H1 (cell line): ENCODE results near the gene AKAP12. TPM values are rescaled to one million over a fixed set of nuclear protein-coding genes. Genes with fewer than 3 reads are reported as not detected.

ENCODE experiments used
- CTCF ChIA-PET: fragments of 300-600 bp; sonication (Branson Sonifier 250); formaldehyde crosslinking; loops from one replicate; lab custom pipeline; 2021; ENCODE audit not compliant: partially characterized antibody; lab: Charles Lee
- POLR2A ChIA-PET: fragments of 300-600 bp; sonication (Branson Sonifier 250); formaldehyde crosslinking; loops from one replicate; lab custom pipeline; 2021; ENCODE audit warnings: inconsistent platforms; ENCODE audit not compliant: partially characterized antibody; lab: Charles Lee
- DNase-seq, 2 experiments: peaks; one replicate each; pipeline versions ENCODE4 v3.0.0 to v3.0.0-alpha.2; 2010 to 2022; ENCODE audit warnings: low spot score in 2 of 2, low read depth in 1 of 2, mixed read lengths in 1 of 2
- FAIRE-seq: peaks from 2 replicates; lab custom pipeline; 2011; peaks lifted over from hg19 to GRCh38; lab: Jason Lieb, UNC
- H2AFZ ChIP-seq: 2 replicates; pipeline ENCODE4 v1.8.1; 2012; ENCODE audit warnings: low read length, inconsistent platforms
- H2AK5ac ChIP-seq: 2 replicates; pipeline ENCODE4 v1.6.1; 2013; ENCODE audit warnings: low read depth, low read length
- H2BK120ac ChIP-seq: replicated peaks from 2 replicates; pipeline ENCODE3; 2013; ENCODE audit warnings: low read depth, low read length, inconsistent platforms
- H2BK12ac ChIP-seq: 2 replicates; pipeline ENCODE4 v1.6.1; 2013; ENCODE audit warnings: low read depth, low read length
- H2BK15ac ChIP-seq: 2 replicates; pipeline ENCODE4 v1.6.1; 2013; ENCODE audit warnings: low read length
- H2BK20ac ChIP-seq: 2 replicates; pipeline ENCODE4 v1.6.1; 2013; ENCODE audit warnings: low read length
- H2BK5ac ChIP-seq: 2 replicates; pipeline ENCODE4 v1.6.1; 2013; ENCODE audit warnings: low read depth, low read length
- H3K14ac ChIP-seq: 2 replicates; pipeline ENCODE4 v1.6.1; 2013; ENCODE audit warnings: inconsistent platforms; ENCODE audit not compliant: insufficient read length
- H3K18ac ChIP-seq: 2 replicates; pipeline ENCODE4 v1.6.1; 2013; ENCODE audit warnings: low read length; ENCODE audit errors: extremely low read depth
- H3K23ac ChIP-seq: 2 replicates; pipeline ENCODE4 v1.6.1; 2013; ENCODE audit warnings: inconsistent platforms; ENCODE audit not compliant: insufficient read length
- H3K23me2 ChIP-seq: 2 replicates; pipeline ENCODE4 v1.6.1; 2013; ENCODE audit warnings: low read depth, low read length
- H3K27ac ChIP-seq: 2 replicates; pipeline ENCODE4 v1.6.1; 2011; ENCODE audit warnings: low read depth, low read length, inconsistent platforms
- H3K27me3 ChIP-seq, 4 experiments: replicated peaks in 1 of 4; 1 replicate in 1 of 4; 2 replicates in 3 of 4; pipeline versions ENCODE4 v1.6.1 to v1.8.1; 2011 to 2013; ENCODE audit warnings: low read length in 3 of 4, mild to moderate bottlenecking in 3 of 4, inconsistent platforms in 2 of 4, mixed read lengths in 2 of 4, moderate library complexity in 1 of 4; ENCODE audit not compliant: control insufficient read depth in 3 of 4, insufficient read depth in 3 of 4; ENCODE audit errors: extremely low read depth in 1 of 4
- H3K36me3 ChIP-seq, 4 experiments: 2 replicates each; pipeline versions ENCODE4 v1.6.1 to v1.8.1; 2011 to 2013; ENCODE audit warnings: mild to moderate bottlenecking in 4 of 4, low read length in 3 of 4, moderate library complexity in 2 of 4, control low read depth in 1 of 4, inconsistent platforms in 1 of 4; ENCODE audit not compliant: insufficient read depth in 4 of 4, control insufficient read depth in 2 of 4
- H3K4ac ChIP-seq: replicated peaks from 2 replicates; pipeline ENCODE3; 2013; ENCODE audit warnings: low read length, low read depth, mixed read lengths, inconsistent platforms; ENCODE audit not compliant: insufficient read length
- H3K4me1 ChIP-seq, 4 experiments: replicated peaks in 1 of 4; 1 replicate in 1 of 4; 2 replicates in 3 of 4; pipeline versions ENCODE4 v1.6.1 to v1.8.1; 2011 to 2013; ENCODE audit warnings: low read length in 3 of 4, inconsistent platforms in 2 of 4, mixed read lengths in 1 of 4; ENCODE audit not compliant: insufficient read depth in 4 of 4, control insufficient read depth in 3 of 4
- H3K4me2 ChIP-seq, 2 experiments: 2 replicates each; pipeline versions ENCODE4 v1.6.1 to v1.8.1; 2011 to 2013; ENCODE audit warnings: low read depth in 2 of 2, low read length in 2 of 2, control low read depth in 1 of 2, inconsistent platforms in 1 of 2, mild to moderate bottlenecking in 1 of 2; ENCODE audit not compliant: insufficient read depth in 1 of 2
- H3K4me3 ChIP-seq, 4 experiments: fragments of 200-600, 300-600 bp in 1 of 4; sonication (generic), shearing (Covaris generic), sonication (Bioruptor Twin) in 1 of 4; 2 replicates each; pipeline versions ENCODE4 v1.5.1 to v1.8.1; 2011 to 2016; ENCODE audit warnings: low read length in 4 of 4, low read depth in 3 of 4, control low read depth in 2 of 4, inconsistent platforms in 2 of 4, mild to moderate bottlenecking in 2 of 4, mixed read lengths in 1 of 4, moderate library complexity in 1 of 4; ENCODE audit not compliant: insufficient read depth in 2 of 4; ENCODE audit errors: extremely low read depth in 1 of 4
- H3K56ac ChIP-seq: replicated peaks from 2 replicates; pipeline ENCODE3; 2013; ENCODE audit warnings: low read depth, mild to moderate bottlenecking, mixed read lengths, low read length, inconsistent platforms; ENCODE audit not compliant: insufficient read length
- H3K79me1 ChIP-seq: 2 replicates; pipeline ENCODE4 v1.6.1; 2013; ENCODE audit warnings: low read depth, low read length, control low read depth
- H3K79me2 ChIP-seq, 2 experiments: 2 replicates each; pipeline versions ENCODE4 v1.6.1 to v1.8.1; 2012 to 2013; ENCODE audit warnings: low read length in 2 of 2, mild to moderate bottlenecking in 2 of 2, inconsistent platforms in 1 of 2; ENCODE audit not compliant: insufficient read depth in 2 of 2, control insufficient read depth in 1 of 2
- H3K9ac ChIP-seq, 4 experiments: replicated peaks in 1 of 4; 1 replicate in 1 of 4; 2 replicates in 3 of 4; pipeline versions ENCODE4 v1.6.1 to v1.8.1; 2011 to 2013; ENCODE audit warnings: low read depth in 3 of 4, low read length in 3 of 4, control low read depth in 2 of 4, mild to moderate bottlenecking in 2 of 4, moderate library complexity in 2 of 4, inconsistent platforms in 1 of 4; ENCODE audit errors: extremely low read depth in 1 of 4
- H3K9me3 ChIP-seq, 2 experiments: 2 replicates each; pipeline versions ENCODE4 v1.6.1 to v1.8.1; 2012 to 2013; ENCODE audit warnings: mild to moderate bottlenecking in 2 of 2, moderate library complexity in 2 of 2, control low read depth in 1 of 2, inconsistent platforms in 1 of 2, low read depth in 1 of 2, low read length in 1 of 2, mixed read lengths in 1 of 2; ENCODE audit not compliant: insufficient read depth in 2 of 2
- H4K20me1 ChIP-seq, 2 experiments: replicated peaks in 1 of 2; 2 replicates each; pipeline versions ENCODE3 to v1.8.1; 2011 to 2013; ENCODE audit warnings: inconsistent platforms in 2 of 2, low read length in 2 of 2, mild to moderate bottlenecking in 1 of 2; ENCODE audit not compliant: insufficient read depth in 2 of 2, control insufficient read depth in 1 of 2
- H4K5ac ChIP-seq: 2 replicates; pipeline ENCODE4 v1.6.1; 2013; ENCODE audit warnings: low read length, low read depth, mixed read lengths, inconsistent platforms; ENCODE audit not compliant: insufficient read length
- H4K8ac ChIP-seq: 2 replicates; pipeline ENCODE4 v1.8.0; 2013; ENCODE audit warnings: mild to moderate bottlenecking, moderate library complexity, low read length, inconsistent platforms; ENCODE audit not compliant: insufficient read depth; ENCODE audit errors: extremely low read depth
- H4K91ac ChIP-seq: replicated peaks from 2 replicates; pipeline ENCODE3; 2013; ENCODE audit warnings: low read length, mixed read lengths, inconsistent platforms; ENCODE audit not compliant: insufficient read length
- KDM4A ChIP-seq: IDR thresholded peaks from one replicate; pipeline ENCODE4 v1.7.1; 2012; ENCODE audit warnings: low read depth, mild to moderate bottlenecking, moderate library complexity, low read length, inconsistent platforms; ENCODE audit not compliant: severe bottlenecking
- RXRA ChIP-seq: IDR thresholded peaks from 2 replicates; pipeline ENCODE4 v1.6.1; 2011; ENCODE audit warnings: low read depth, mild to moderate bottlenecking, low read length, moderate library complexity; ENCODE audit not compliant: insufficient read depth
- WGBS, 2 experiments: shearing (Covaris generic) in 1 of 2; methylation state at CpG; one replicate each; pipeline versions ENCODE4 v1.1.6 to v1.1.7; 2013 to 2015; ENCODE audit warnings: low lambda C conversion rate in 2 of 2, mixed read lengths in 2 of 2, inconsistent platforms in 1 of 2, low coverage in 1 of 2, missing lambda C conversion rate in 1 of 2; ENCODE audit not compliant: insufficient replicate concordance in 2 of 2, insufficient coverage in 1 of 2, insufficient read length in 1 of 2; ENCODE audit errors: extremely low coverage in 1 of 2, missing lambda C conversion rate in 1 of 2; 5-methylcytosine and 5-hydroxymethylcytosine counted together
- polyA plus RNA-seq, 7 experiments: library from polyadenylated mRNA; depleted of rRNA in 3 of 7; stranded (reverse) in 5 of 7; unstranded in 2 of 7; fragments of >200 nt in 5 of 7; fragments of 200-250 nt in 2 of 7; gene quantifications; 1 replicate in 5 of 7; 2 replicates in 1 of 7; 4 replicates in 1 of 7; pipeline versions ENCODE4 v1.2.1 to v1.2.3, GENCODE V29; 2011 to 2013; ENCODE audit warnings: missing spikeins in 2 of 7, mixed read lengths in 2 of 7
- total RNA-seq: library from RNA; stranded (reverse); fragmentation: NEBNext Ultra II Directional; extraction: Animal tissue kit (Norgen Biotek cat#: 25700); gene quantifications from 2 replicates; pipeline ENCODE4 v1.2.1, GENCODE V29; 2021

The AKAP12 gene
- total and polyA plus RNA-seq, 2 of the 8 experiments (the other 6 are each of a cell fraction or from before 2014, with no cell fraction given): 14.6 to 79.2 TPM

DNA sequence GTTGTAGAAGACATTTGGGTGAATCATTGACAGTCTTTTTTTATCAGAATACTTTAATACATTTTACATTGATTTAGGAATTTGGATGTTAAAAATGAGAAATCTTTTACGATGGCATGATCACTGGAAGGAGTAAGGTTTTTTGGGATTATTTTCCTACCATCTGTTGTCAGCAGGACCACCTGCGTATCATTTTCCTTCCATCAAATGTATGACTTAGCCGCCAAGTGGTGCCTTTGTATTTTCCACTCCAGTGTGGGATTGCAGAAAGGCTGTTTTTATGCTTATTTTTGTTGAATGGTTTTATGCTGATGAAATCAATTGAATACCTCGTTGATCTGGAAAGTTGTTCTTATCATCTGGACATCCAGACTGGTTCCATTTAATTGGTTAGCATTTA is 35.8 kb downstream of the AKAP12 start:
- 91% methylated on average over 4 of the region's 4 CpGs; no CpG with 5 or more reads in 1 of the 2 experiments for WGBS, 2 experiments
- no peaks in the 10 kb centered on the region for H3K79me1 ChIP-seq
- H2BK12ac ChIP-seq: no peak overlapping the region
- H3K36me3 ChIP-seq: no peaks in the 10 kb centered on the region
- no peak for DNase-seq
- no peak overlapping the region for H2BK15ac ChIP-seq
- H4K5ac ChIP-seq: no peak overlapping the region
- peaks cover 0 to 44% of the 10 kb centered on the region in 2 experiments; a peak in 2 of 4 replicates for H3K79me2 ChIP-seq
- H3K23ac ChIP-seq: no peak overlapping the region
- H3K23me2 ChIP-seq: no peaks in the 10 kb centered on the region
- no peak overlapping the region for H2BK120ac ChIP-seq
- CTCF ChIA-PET: no interaction called here
- no peak overlapping the region for H3K27ac ChIP-seq
- H3K4me3 ChIP-seq: no peak overlapping the region
- H3K14ac ChIP-seq: no peak overlapping the region
- H4K91ac ChIP-seq: no peak overlapping the region
- no peaks in the 10 kb centered on the region for H4K20me1 ChIP-seq
- TF ChIP-seq RXRA (no peak), KDM4A (no peak)
- TF ChIP-seq, all 59 proteins: peak for 0
- POLR2A ChIA-PET: no interaction called here
- peaks cover 0 to 3% (median under 1%) of the 10 kb centered on the region in 4 experiments; a peak in 1 of 7 replicates for H3K4me1 ChIP-seq
- no peaks in the 10 kb centered on the region for H3K9me3 ChIP-seq
- no peak overlapping the region for H2BK5ac ChIP-seq
- no peak overlapping the region for H3K4ac ChIP-seq
- no peak overlapping the region for H3K4me2 ChIP-seq
- H3K56ac ChIP-seq: no peak overlapping the region
- H3K27me3 ChIP-seq: no peaks in the 10 kb centered on the region
- no peak overlapping the region for H2AFZ ChIP-seq
- H3K18ac ChIP-seq: no peak overlapping the region
- H4K8ac ChIP-seq: no peak overlapping the region
- no peak overlapping the region for H2BK20ac ChIP-seq
- FAIRE-seq: no peak
- H2AK5ac ChIP-seq: no peak overlapping the region
- H3K9ac ChIP-seq: no peak overlapping the region
